Esophagus muscularis mucosa (tissue), 3 donors: Measurements from ENCODE around the gene CIITA.
A peak's percentile ranks its signal among the peaks of the same experiment; 100 is the strongest.

Experiments
- POLR2A ChIP-seq: fragments of 450-650 bp; IDR thresholded peaks from one replicate; pipeline ENCODE4 v1.6.1; 2017; ENCODE audit warnings: antibody characterized with exemption, moderate library complexity, mild to moderate bottlenecking, low read depth
- POLR2AphosphoS5 ChIP-seq, 2 donors: sonication (generic); formaldehyde crosslinking; IDR thresholded peaks; one replicate each; pipeline ENCODE4 v1.6.1; 2017; ENCODE audit warnings: antibody characterized with exemption in 2 of 2
- TF ChIP-seq, protein P1 (sequence below), 3 experiments: fragments of 200-600 bp in 2 of 3; fragments of 450-650 bp in 1 of 3; sonication (generic) in 2 of 3; IDR thresholded peaks; one replicate each; pipeline ENCODE4 v1.5.1; 2017 to 2019; ENCODE audit warnings: antibody characterized with exemption in 3 of 3, mild to moderate bottlenecking in 2 of 3, moderate library complexity in 1 of 3

DNA sequence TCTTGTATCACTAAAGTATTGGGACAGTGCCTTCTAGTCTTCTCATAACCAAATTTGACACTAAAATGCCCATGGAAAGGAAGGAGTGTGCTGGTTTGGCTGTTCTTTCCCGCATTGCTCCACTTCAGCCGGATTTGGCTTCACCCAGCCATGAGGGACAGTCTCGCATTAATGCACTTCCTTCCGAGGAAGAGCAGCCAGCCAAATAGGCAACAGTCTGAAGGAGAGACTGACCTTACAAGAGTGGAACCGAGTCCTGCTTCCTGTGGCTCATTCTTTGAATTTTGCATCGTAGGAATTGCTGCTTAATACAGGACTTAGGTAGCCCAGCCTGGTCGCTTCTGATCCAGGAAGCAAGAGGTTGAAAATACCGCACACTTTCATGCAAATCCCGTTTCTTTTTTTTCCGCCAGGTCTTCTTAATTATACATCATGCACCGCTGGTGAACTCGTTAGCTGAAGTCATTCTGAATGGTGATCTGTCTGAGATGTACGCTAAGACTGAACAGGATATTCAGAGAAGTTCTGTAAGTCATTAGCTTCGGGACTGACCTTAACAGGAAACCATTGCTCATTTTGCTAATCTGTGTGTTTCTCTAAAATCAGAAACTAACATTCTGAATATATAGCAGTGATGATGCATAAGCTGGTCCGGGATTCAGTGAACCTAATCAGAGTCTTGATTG lies 105.6 kb downstream of the CIITA start:
- TF ChIP-seq, protein P1, sequence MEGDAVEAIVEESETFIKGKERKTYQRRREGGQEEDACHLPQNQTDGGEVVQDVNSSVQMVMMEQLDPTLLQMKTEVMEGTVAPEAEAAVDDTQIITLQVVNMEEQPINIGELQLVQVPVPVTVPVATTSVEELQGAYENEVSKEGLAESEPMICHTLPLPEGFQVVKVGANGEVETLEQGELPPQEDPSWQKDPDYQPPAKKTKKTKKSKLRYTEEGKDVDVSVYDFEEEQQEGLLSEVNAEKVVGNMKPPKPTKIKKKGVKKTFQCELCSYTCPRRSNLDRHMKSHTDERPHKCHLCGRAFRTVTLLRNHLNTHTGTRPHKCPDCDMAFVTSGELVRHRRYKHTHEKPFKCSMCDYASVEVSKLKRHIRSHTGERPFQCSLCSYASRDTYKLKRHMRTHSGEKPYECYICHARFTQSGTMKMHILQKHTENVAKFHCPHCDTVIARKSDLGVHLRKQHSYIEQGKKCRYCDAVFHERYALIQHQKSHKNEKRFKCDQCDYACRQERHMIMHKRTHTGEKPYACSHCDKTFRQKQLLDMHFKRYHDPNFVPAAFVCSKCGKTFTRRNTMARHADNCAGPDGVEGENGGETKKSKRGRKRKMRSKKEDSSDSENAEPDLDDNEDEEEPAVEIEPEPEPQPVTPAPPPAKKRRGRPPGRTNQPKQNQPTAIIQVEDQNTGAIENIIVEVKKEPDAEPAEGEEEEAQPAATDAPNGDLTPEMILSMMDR (IDR thresholded peaks at IDR 0.05) = no peak
- TF ChIP-seq POLR2AphosphoS5 (IDR thresholded peaks at IDR 0.05) (peak in 1 of 2 donors; percentile 27), POLR2A (no peak)
